ENCODE measurements around the gene CLK4.

Gene CLK4

GRCh38 chr5:178626484-178627258 lies at the start of gene CLK4:
TSS of gene CLK4 (minus strand) at chr5:178627050. CDS start at chr5:178623416, 3,634 bp downstream.
- DNase-seq, result peak; percentile 97

GRCh38 chr5:178675922-178676321 lies 49.1 kb upstream of the CLK4 start:
- no peak for DNase-seq

- DNase-seq, result no peak
Observed at GRCh38 chr5:178674334-178674733, 47.5 kb upstream of the CLK4 start.

- no peak for DNase-seq
Observed at GRCh38 chr5:178673801-178674295, 47.0 kb upstream of the CLK4 start.

GRCh38 chr5:178672630-178673029 lies 45.8 kb upstream of the CLK4 start:
- no peak for DNase-seq

DNA sequence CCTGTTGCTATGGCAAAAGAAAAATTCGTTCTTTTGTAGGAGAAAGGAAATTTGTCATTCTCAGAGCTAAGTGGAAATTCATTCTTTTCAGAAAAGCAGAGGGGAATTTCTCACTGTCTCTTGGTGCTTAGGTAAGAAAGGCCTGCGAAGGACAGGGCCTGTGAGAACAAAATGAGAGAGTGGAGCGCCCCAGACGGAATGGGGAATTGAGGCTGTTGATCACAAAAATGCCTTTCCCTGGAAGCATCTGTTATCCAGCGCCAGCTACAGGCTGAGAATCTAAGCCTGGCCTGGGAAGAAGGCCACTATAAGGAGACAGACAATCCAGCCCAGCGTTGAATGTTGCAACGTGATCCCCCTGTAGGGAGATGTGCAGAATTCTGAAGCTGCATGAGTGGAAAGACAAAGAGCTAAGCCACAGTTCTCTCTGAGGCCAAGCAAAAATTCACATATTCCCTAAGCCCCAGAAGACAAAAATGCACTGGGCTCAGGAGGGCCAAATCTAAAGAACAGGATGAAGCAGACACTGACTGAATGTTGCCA lies 44.8 kb upstream of the CLK4 start:
- no peak for DNase-seq

- DNase-seq, result no peak
Observed at GRCh38 chr5:178670351-178670885, 43.6 kb upstream of the CLK4 start.

GRCh38 chr5:178668579-178668978 lies 41.7 kb upstream of the CLK4 start:
- no peak for DNase-seq

DNA sequence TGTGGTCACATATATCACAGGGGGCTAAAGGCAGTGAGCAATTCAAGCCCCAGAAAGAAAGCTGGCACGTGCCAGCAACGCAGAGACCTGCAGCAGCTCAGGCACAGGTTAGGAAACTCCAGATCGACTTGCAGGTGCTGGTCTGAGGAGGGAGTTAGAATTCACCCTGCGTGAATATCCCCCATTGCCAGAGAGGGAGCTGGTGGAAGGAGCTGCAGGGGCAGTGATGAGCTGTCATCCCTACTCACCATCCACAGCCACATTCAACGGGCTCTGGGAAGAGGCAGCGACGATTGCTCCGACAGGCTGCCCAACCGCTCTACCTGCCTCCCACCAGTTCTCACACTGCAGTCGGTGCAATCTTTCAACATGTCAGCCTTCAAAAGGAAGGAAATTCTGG lies 40.8 kb upstream of the CLK4 start:
- DNase-seq, result no peak

GRCh38 chr5:178667101-178667500 lies 40.3 kb upstream of the CLK4 start:
- no peak for DNase-seq

- DNase-seq, result no peak
Observed at GRCh38 chr5:178664141-178664540, 37.3 kb upstream of the CLK4 start.

DNA sequence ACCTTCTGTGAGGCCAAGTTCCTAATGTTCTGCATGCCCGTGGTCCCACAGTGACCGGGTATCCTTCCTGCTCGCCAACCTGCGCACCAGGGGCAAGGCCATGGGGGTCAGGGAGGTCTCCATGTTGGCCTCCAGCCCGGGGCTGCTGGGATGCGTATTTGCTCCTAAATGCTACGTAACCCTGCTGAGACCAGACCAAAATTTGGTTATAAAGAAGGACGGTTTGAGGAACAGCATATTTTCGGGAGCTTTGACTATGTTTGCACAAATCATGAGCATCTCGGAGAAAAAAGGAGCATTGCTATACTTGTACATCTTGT lies 35.7 kb upstream of the CLK4 start:
- no peak for DNase-seq

DNA sequence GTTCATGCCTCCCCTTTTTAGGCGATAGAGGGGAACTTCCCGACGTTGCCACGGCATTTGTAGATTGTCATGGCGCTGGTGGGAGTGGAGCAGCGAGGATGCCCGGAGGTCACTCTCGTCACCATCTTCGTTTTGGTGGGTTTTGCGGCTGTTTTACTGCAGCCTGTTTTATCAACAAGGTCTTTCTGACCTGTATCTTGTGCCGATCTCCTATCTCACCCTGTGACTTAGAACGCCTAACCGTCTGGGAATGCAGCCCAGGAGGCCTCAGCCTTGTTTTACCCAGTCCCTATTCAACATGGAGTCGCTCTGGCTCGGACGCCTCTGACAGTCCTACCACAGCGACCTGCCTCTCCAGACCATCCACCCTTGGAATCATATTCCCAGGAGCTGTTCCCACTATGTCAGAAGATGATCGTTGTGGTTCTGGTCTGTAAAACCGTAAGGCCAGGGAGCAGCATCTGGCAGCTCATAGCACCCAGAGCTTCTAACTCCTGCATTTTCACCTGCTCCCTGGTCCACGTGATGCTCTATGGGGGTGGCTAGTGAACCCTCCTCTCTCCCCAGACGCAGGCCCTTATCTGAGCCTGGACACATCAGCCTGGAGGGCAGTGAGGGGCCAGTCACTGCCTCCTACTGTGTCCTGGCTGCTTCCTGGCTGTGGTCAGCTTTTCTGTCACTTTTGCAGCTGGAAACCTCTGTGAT lies 35.1 kb upstream of the CLK4 start:
- DNase-seq, result no peak

- no peak for DNase-seq
Observed at GRCh38 chr5:178651046-178651810, 24.4 kb upstream of the CLK4 start.

DNA sequence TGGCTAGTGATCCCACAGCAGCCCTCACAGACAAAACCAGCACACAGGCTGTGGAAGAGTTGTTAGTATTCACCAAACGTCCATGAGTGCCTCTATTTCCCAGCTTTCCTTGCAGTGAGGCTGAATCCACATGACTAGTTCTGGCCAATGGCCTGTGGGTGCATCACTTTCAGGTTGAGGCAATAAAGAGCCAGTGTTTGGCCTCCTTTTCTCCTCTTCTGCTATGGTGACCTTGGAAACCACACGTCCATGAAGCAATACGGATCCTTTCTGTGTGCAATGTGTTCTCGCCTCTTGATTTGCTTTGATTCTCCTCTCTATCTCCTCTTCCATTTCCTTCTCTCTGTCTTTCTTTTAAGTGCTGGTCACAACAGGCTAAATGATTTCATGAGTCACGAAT lies 23.4 kb upstream of the CLK4 start:
- DNase-seq, result no peak

- no peak for DNase-seq
Observed at GRCh38 chr5:178649580-178649979, 22.7 kb upstream of the CLK4 start.

- DNase-seq, result no peak
Observed at GRCh38 chr5:178644826-178645545, 18.1 kb upstream of the CLK4 start.

GRCh38 chr5:178642351-178642909 lies 15.6 kb upstream of the CLK4 start:
- no peak for DNase-seq

- DNase-seq, result no peak
Observed at GRCh38 chr5:178641711-178642110, 14.9 kb upstream of the CLK4 start.

- DNase-seq, result no peak
Observed at GRCh38 chr5:178640331-178641045, 13.6 kb upstream of the CLK4 start.

GRCh38 chr5:178637356-178638074 lies 10.7 kb upstream of the CLK4 start:
- DNase-seq, result no peak

Measured in CD4-positive, alpha-beta T cell treated with Interleukin-10 for 1 hour (primary cell).